HG03354 (cell line): Measurements from ENCODE around the gene MRPL38.

Source experiments
- ATAC-seq: cut with Tn5 transposase; IDR thresholded peaks from one replicate; pipeline ENCODE4 v1.9.1; 2021; ENCODE audit warnings: mild to moderate bottlenecking; ENCODE audit not compliant: unreplicated experiment, poor library complexity, severe bottlenecking

The MRPL38 gene

DNA sequence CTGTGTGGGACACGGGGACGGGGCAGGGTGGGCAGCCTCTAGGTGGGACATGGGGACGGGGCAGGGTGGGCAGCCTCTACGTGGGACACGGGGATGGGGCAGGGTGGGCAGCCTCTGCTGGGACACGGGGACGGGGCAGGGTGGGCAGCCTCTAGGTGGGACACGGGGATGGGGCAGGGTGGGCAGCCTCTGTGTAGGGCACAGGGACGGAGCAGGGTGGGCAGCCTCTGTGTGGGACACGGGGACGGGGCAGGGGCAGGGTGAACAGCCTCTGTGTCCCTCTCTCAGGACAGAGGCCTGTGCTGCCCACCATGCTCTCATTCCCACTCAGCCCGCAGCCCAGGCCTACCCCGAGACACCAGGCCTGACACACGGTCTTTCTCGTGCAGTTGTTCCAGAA, 16.9 kb upstream of the MRPL38 start:
- ATAC-seq, result no peak

DNA sequence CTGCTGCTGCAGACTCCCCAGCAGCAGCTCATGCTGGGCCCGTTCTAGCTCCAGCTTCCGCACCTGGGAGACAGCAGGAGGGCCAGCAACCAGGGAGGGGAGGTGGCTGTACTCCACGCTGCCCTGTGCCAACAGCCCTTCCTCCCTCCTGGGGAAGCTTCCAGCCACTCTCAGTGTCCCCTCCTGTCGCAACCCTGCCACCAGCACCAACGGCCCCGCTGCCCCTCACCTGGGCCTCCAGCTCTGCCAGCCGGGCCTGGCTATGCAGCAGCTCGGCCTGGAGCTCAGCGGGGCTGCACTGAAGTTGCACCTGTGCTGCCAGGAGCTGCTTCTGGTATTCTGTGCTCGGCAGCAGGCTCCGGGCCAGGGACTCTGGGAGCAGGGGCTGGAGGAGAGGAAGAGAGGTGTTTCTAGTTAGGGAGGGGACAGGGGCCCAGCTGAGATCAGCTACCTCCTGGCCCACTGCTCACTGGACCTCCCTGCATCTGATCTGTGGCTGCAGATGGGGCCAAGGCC, 15.4 kb upstream of the MRPL38 start:
- no peak for ATAC-seq

DNA sequence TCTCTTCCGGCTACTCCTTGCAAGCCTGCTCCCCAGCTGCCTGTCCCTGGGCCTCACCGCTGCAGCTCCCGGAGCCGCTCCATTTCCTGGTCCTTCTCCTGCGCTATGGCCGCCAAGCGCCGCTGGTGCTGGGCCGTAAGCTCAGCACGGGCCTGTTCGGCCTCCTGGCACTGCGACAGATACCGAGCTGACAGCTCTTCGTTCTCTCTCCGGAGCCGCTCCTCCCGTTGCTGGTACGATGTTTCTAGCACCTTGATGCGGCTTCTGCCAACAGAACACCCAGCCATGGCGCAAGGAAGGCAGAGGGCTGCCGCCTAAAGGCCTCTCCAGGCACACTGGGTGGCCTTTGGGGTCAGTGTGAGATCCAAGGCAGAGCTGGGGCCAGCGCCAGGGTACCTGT, 14.9 kb upstream of the MRPL38 start:
- ATAC-seq, result no peak

DNA sequence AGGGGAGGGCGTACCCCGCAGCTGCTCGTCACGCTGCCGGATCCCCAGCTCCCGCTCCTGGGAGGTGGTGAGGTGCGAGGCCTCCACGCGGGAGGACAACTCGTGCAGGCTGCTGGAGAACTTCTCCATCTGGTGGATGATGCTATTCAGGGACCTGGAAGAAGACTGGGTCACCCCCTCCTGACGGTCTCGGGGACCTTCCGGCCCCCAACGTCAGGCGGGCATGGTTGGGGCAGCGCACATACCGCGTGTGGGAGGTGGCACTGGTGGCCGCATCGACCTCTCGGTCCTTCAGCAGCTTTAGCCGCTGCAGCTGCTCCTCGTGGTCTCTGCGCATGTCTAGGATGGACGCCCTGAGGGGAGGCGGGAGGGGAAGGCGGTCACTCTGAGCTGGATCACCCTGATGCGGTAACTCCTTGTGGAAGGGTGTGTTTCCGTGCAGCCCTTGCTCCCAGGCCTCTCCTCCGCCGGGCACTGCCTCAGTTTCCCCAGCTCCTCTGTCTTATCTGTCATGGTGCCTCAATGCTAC, 13.3 kb upstream of the MRPL38 start:
- no peak for ATAC-seq

DNA sequence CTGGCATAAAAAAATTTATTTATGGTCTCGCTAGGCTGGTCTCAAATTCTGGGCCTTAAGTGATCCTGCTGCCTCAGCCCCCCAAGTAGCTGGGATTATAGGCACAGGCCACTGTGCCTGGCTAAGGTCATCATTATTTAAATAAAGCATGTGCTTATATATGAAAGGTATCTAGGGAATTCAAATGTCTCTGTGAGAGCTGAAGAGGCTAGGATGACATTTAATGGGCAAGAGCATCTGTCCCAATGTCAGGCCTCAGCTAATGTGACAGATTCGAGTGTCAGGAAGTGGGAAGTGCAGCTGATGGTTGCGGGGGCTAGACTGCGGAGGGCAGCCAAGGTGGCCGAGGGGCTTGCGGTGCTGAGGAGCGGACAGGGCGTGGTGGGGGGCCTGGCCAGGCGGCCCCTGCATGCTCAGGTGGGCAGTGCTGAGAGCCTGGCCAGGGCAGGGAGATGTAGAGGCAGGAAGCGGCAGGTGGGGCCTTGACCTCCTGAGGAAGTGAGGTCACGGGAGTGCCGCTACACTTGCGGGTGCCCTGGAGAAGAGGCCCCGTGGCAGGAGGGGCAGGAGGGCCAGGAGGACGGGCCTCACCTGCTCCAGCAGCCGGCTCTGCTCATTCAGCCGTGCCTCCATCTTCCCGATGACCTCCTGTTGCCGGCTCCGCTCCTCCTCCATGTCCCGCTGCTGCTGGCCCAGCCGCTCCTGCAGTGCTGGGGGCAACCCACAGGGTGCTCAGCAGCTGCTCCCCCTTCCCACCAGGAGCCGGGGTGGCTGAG, 12.6 kb upstream of the MRPL38 start:
- ATAC-seq, result no peak

DNA sequence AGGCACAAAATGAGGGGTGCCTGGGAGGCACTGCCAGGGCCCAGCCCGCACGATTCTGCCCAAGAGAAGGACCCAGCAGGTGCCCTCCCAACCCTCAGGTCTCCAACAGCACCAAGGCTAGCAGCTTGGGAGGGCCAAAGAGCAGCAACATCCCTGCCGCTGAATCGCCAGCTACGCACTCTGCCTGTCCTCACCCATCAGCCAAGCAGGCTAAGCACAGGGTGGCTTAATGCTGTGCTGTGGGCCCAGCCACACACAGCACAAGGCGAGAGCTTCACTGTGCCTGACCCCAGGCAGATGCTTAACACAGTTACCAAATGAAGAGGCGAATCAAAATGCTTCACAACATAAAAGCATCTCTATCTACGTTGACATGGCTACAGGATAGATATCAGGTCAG, 10.6 kb upstream of the MRPL38 start:
- no peak for ATAC-seq

DNA sequence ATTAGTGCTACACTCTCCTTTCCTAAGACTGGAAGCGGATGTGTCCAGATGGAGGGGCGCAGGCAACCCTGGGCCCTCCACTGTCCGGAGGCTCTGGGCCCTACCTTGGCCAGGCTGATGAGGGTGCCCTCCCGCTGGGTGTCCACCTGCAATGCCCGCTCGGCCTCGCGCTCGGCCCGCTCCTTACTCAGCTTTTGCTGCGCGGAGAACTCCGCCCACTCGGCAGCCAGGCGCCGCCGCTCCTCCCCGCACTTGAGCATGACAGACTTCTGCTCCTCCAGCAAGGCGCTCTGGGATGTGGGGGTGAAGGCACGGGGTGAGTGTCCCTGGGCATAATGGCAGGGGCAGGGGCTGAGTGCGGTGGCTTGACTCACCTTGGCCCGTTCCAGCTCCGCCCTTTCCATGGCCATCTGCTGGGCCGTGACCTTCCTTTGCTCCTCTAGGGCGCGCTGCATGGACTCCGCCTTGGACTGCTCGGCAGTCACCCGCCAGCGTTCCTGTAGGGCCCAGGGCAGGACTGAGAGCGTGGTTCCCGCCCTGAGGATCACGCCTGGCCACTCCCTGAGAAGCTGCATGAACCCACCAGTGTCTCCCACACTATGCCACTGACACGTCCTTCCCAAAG, 10.1 kb upstream of the MRPL38 start:
- no peak for ATAC-seq

DNA sequence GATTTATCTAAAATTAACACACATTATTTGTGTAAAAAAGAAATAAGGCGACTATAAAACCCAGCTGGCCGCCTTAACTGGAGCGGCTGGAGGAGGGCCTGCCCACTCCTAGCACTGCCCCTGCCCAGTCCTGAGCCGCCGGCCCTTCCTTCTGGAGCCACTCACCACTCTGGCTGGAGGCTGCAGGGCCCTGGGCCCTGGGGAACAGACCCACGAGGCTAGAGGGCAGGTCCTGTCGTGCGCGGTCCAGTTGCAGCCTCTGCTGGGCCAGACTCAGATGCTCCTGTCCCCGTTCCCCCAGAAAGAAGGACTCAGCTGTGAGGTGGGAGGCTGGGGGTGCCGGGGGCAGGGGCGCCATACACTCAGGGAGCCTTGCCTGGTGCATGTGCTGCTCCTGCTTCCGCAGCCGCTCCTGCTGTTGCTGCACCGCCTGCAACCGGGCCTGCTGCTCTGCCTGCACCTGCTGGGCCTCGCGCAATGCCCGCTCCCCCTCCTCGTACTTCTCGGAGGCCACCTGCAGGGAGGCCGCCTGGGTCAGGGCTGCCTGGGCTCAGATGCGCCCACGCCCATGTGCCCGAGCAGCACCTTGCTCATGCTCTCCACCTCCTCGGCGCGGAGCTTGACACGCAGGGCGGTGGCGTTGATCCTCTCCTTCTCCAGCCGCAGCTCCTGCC, 9.0 kb upstream of the MRPL38 start:
- ATAC-seq, result no peak

DNA sequence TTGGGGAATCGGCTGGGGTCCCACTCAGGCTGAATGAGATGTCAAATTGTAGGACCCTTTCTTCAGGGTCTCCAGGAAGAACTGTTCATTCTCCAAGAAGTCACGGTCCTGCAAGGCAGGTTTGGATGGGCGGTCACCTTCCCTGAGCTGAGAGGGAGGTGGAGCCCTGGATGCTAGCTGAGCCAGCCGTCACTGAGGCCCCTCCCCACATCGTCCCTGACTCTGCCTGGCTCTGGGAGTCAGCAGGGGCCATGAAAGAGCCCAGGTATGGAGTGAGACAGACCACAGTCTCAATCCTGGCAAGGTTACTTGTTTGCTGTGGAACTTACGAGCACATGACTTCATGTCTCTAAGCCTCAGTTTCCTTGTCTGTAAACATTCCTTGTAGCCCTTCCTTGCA, 6.0 kb upstream of the MRPL38 start:
- no peak for ATAC-seq

- ATAC-seq, result no peak
Observed at GRCh38 chr17:75909812-75910274, 5.2 kb upstream of the MRPL38 start.

GRCh38 chr17:75909051-75909811, 4.5 kb upstream of the MRPL38 start:
- ATAC-seq, result no peak

GRCh38 chr17:75908201-75908600, 3.5 kb upstream of the MRPL38 start:
- no peak for ATAC-seq

- no peak for ATAC-seq
Observed at GRCh38 chr17:75906143-75906884, 1.6 kb upstream of the MRPL38 start.

DNA sequence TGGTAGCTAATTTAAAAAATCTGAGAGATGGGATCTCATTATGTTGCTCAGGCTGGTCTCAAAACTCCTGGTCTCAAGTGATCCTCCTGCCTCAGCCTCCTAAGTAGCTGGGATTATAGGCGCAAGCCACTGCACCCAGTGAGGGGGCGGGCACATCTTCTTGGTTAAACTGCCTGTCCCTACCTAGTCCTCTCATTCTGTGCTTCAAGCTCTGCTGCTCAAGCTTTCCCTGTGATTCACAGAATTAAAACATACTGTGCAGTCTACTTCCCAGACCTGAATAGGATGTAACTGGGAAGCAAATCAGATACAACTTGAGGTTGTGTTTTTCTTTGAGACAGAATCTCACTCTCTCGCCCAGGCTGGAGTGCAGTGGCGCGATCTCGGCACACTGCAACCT, 2.3 kb downstream of the MRPL38 start:
- ATAC-seq, result no peak

DNA sequence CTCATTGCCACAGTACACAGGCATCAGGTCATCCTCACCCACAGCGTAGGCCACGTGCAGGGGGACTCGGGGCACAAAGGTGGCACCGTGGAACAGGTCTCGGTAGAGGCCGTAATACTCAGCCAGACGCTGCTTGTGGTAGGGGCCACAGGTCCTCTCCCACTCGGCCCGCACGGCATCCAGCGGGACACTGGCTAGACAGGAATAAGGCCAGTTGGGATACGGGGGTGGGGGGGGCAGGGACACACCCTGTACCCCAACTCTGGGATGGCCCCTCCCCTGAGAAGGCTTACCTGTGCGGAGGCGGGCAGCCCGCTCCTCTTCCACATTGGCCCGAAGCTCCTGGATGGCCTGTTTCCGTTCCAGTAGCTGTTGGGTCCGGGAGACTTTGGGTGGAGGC, 3.0 kb downstream of the MRPL38 start:
- no peak for ATAC-seq

DNA sequence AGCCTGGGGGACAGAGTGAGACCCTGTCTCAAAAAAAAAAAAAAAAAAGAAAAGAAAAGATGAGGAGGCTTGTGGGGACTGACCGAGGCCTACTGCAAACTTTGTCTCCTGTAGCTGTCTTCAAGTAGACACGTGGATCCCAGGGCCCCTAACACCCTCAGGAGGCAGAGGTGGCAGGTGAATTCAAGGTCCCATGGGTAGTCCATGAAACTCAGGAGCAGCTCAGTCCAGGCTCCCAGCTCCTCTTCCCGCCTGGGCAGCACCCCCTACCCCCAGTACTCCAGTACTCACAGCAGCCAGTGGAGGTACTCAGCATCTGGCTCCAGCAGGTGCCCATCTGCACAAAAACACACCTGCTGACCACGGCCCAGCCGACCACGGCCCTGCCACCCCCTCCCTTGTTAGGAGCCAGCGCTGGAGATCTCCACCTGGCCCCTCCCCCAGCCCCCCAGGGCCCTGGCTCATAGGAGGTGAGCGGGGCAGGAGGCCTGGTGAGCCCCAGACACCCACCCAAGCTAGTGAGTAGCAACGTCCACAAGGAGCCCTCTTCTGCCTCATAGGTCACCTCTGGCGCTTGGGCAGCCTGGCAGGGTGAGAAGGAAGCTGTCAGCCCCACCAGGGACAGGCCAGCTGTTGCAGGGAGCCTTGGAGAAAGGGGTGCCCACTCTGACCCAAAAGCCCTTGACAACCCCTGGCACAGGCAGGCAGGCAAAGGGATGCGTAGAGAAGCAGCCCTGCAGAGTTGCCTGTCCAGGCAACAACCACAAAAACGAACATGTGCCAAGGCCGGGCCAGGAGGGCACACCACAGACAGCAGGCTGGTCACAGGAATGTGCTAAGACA, 3.8 kb downstream of the MRPL38 start:
- no peak for ATAC-seq

DNA sequence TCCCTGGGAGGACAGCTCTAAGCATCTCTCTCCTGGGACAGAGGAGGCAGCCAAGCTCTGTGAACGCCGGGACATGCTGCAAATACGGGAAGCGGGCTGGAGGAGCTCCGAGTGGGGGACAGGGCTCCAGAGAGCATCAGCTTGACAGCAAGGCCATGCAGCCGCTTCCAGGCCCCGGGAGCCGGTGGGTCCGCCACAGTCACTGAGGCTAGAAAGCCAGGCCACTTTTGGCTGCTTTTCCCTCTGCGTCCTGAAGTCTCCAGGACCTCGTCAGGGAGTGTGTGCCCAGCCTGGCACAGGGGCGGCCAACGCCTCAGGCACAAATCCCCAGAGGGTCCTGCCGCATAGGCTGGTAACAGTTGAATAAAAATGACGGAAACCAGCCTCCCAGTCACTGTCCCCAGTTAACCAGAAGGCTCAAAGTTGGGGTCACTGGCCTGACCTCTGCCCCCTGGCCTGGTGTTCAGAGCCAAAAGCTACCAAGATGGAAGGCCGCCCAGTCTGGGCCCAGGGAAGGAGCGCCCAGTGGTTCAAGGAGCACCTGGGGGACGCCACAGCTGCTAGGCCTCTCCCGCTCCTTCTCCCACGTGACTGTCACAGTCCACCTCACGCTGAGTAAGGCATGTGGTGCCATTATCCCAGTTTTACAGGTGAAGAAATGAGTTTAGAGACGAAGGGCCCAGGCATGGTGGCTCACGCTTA, 4.8 kb downstream of the MRPL38 start:
- ATAC-seq, result no peak

- ATAC-seq, result no peak
Observed at GRCh38 chr17:75899353-75899752, 5.3 kb downstream of the MRPL38 start.
